Daoy (cell line): ENCODE results near the gene CRY2. TPM values are rescaled to one million over a fixed set of nuclear protein-coding genes. Genes with fewer than 3 reads are reported as not detected.

ENCODE experiments used
- DNase-seq: peaks from one replicate; pipeline ENCODE4 v3.0.0-alpha.2; 2015; ENCODE audit warnings: low read depth
- total RNA-seq: library from RNA; depleted of rRNA; stranded (reverse); fragments of >200 nt; shearing (Covaris generic); gene quantifications from 2 replicates; pipeline ENCODE4 v1.2.3, GENCODE V29; 2014; rRNA removed

CRY2 gene
- total RNA-seq, 1 experiment from 2014 or later: 5.3 TPM

- DNase-seq: no peak
Measured at GRCh38 chr11:45930951-45931570, 83.8 kb downstream of the CRY2 start.

DNA sequence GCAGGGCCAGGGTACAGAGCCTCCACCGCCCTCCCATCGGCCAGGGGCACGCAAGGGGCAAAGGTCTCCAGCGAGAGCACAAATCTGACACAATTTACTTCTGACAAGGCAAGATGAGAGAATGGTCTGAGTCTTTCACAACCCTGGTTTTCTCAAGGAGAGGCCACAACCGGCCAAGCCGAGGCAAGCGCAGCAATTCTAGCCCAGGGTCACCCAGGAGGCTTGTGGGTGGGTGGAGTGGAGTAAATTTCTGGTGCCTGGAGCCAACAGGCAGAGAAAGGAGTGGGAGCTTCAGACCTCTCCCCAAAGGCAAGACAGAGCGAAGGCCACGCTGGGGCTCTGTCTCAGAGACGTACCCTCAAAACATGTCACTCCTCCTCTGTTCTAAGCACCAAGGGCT lies 84.5 kb downstream of the CRY2 start:
- DNase-seq: no peak

- no peak for DNase-seq
Measured at GRCh38 chr11:45932217-45932616, 84.9 kb downstream of the CRY2 start.

Other genes with a start within 250 kb of the CRY2 start
- gene CHST1, start 181.9 kb upstream of the CRY2 start, total RNA-seq: 0.74 and 4.0 TPM in 2 replicates
- gene SLC35C1, start 42.3 kb upstream of the CRY2 start, total RNA-seq: 3.2 and 3.5 TPM in 2 replicates
- 6.6 and 8.5 TPM in 2 replicates for gene MAPK8IP1, start 38.2 kb downstream of the CRY2 start, total RNA-seq
- 0.23 and 0.39 TPM in 2 replicates for gene FREY1, start 59.8 kb downstream of the CRY2 start, total RNA-seq
- 26.8 and 35.7 TPM in 2 replicates for gene PEX16, start 70.4 kb downstream of the CRY2 start, total RNA-seq
- 0.92 and 1.0 TPM in 2 replicates for gene LARGE2, start 75.2 kb downstream of the CRY2 start, total RNA-seq